ENCODE data around the gene CALCR. TPM values are rescaled to one million over a fixed set of nuclear protein-coding genes. Genes with fewer than 3 reads are reported as not detected.

The CALCR gene
- polyA plus RNA-seq, 3 donors, result 0.79 to 1.0 (median 0.82) TPM

DNA sequence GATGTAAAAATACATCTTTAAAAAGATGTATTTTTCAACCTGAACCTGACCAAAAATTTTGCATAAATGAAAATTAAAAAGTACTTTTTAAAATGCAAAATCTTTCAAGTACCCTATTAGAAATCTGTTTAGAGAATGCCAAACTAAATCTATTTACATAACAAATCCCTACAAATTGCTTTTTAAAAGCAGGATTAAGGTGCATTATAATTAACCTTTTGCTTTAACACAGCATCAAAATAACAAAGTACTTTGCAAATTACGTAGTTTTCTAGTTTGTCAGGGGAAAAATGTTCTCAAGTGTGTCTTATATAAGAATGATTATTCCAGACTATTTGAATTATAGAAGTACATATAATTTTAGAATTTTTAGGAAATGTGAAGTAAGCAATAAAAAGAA lies 181.5 kb downstream of the CALCR start:
- DNase-seq (ENCODE audit: extremely low read depth in 1 of 11, low read depth in 9 of 11, low spot score in 4 of 11), result no peak

DNA sequence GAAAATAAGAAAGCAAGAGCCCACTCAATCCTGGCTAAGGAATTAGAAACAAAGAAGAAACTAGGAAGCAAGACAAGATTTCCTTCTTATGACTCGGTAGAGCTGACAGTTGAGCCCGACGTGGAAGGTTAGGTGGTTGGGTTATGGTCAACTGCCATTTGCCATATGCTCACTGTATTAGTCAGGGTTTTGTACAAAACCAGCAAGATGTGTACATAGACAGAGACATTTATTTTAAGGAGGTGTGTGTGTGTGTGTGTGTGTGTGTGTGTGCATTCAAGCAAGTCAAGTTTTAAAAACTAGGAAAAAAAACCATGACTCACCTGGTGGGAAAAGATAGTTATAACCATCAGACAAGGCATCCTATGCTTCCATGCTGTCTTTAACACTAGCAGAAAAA lies 183.9 kb downstream of the CALCR start:
- no peak for DNase-seq (ENCODE audit: extremely low read depth in 1 of 11, low read depth in 9 of 11, low spot score in 4 of 11)

DNA sequence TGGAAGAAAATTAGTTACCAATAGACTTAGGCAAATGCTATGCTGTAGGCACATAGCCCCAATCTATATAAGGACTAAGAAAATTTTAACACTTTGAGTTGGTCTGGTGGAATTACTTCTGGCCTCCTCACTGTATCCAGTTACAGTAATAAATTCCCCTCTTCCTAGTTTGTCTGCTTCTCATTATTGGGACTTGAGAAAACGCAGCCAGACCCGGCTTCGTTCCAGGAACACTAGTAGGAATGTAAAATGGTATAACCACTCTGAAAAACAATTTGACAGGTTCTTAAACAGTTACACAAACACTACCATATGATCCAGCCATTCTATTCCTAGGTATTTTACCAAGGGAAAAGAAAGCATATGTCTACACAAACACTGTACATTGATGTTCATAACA lies 192.2 kb downstream of the CALCR start:
- DNase-seq (ENCODE audit: extremely low read depth in 1 of 11, low read depth in 9 of 11, low spot score in 4 of 11), result no peak

DNA sequence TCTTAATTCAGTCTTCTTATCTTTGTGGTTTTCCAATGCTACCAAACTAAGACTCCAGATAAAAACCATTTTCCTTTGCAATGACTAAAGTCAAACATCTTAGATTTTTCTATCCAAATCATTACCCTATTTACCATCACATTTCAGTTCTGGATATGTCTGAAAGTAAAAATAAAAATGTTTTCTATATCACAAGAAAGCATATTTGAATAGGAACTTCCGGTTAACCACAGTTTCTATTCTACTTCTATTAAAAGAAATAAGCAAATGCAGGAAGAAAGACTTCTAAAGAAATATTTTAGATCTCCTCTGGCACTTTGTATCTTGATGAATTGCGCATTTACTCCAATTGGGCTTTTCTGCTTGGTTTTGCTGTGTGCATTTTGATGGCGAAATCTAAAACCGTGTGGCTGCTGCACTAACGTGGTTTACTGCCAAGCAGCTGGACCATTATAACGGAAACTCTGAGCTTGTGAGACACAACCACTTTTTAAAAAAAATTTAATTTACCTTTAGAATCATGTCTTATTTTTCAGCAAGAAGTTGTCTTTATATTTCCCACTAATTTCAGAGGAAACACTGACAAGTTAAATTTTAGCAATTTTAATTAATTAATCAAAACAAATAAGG lies 196.3 kb downstream of the CALCR start:
- no peak for DNase-seq (ENCODE audit: extremely low read depth in 1 of 11, low read depth in 9 of 11, low spot score in 4 of 11)

DNA sequence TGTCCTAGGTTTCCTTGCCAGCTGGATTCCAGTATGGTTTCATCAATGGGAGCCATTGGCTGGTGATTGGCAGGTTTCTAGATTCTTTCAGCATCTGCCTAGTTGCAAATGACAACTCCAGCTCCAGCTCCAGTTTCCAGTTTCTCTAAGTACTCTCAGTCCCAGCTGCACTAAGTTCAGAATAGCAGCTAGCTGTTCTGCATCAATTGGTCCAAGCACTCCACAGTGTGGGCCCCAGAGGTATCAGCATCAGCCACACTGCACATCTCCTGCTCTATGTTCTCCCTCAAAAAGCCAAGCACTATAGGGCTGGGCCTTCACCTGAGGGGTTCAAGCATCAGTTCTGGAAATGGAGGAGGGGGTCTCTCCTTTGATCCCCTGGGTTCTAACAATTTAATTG lies 198.9 kb downstream of the CALCR start:
- DNase-seq (ENCODE audit: extremely low read depth in 1 of 11, low read depth in 9 of 11, low spot score in 4 of 11), result no peak
